T-helper 1 cell treated with Interleukin-12 subunit alpha and Interleukin-12 subunit beta and Interleukin-4 antibody, amounts not matched to agents 30 ng/mL and 1 ng/mL, for 36 hours (primary cell): ENCODE results near the gene HSFX3. TPM values are rescaled to one million over a fixed set of nuclear protein-coding genes. Genes with fewer than 3 reads are reported as not detected.

Source experiments
- intact Hi-C: fragments of 100-400 bp; cut with micrococcal nuclease; formaldehyde crosslinking; loops from one replicate; pipeline ENCODE4 v1.15.1; 2024
- total RNA-seq: library from RNA; stranded (reverse); gene quantifications from 2 replicates; pipeline ENCODE4 v1.2.3, GENCODE V29; 2022

Gene HSFX3
- total RNA-seq, 1 donor from 2014 or later = not detected

- intact Hi-C loops = loop anchor here (1.0 to 5.0 kb wide), 2 partner anchors 8 to 417 kb away; partner anchors contain the start of gene EOLA2
Observed at GRCh38 chrX:149520636-149521277, 29.0 kb downstream of the HSFX3 start.

- intact Hi-C loops = no loop called here
Observed at GRCh38 chrX:149518236-149518635, 31.5 kb downstream of the HSFX3 start.

GRCh38 chrX:149517308-149517707, 32.4 kb downstream of the HSFX3 start:
- intact Hi-C loops = no loop called here

- intact Hi-C loops = no loop called here
Observed at GRCh38 chrX:149516604-149517003, 33.1 kb downstream of the HSFX3 start.

GRCh38 chrX:149515954-149516602, 33.6 kb downstream of the HSFX3 start:
- intact Hi-C loops = no loop called here

GRCh38 chrX:149513825-149514428, 35.8 kb downstream of the HSFX3 start:
- intact Hi-C loops = no loop called here

- intact Hi-C loops = loop anchor here (1.0 kb wide), 4 partner anchors 9 to 313 kb away; no protein-coding TSS in a partner anchor
Observed at GRCh38 chrX:149512225-149512885, 37.4 kb downstream of the HSFX3 start.

GRCh38 chrX:149511081-149511480, 38.6 kb downstream of the HSFX3 start:
- intact Hi-C loops = no loop called here

- intact Hi-C loops = no loop called here
Observed at GRCh38 chrX:149510386-149510785, 39.3 kb downstream of the HSFX3 start.

GRCh38 chrX:149508467-149508866, 41.3 kb downstream of the HSFX3 start:
- intact Hi-C loops = loop anchor here (5.0 to 10.0 kb wide), 3 partner anchors 856 to 1389 kb away; partner anchors contain the start of genes CD99L2, MAMLD1 and MTMR1

GRCh38 chrX:149506349-149506748, 43.4 kb downstream of the HSFX3 start:
- intact Hi-C loops = loop anchor here (2.0 to 10.0 kb wide), 4 partner anchors 322 to 1391 kb away; partner anchors contain the start of genes CD99L2, MAMLD1 and MTMR1

GRCh38 chrX:149505671-149506070, 44.1 kb downstream of the HSFX3 start:
- intact Hi-C loops = loop anchor here (1.0 to 10.0 kb wide), 8 partner anchors 22 to 1594 kb away; partner anchors contain the start of genes CD99L2, EOLA2, FMR1 and MAMLD1

- intact Hi-C loops = loop anchor here (1.0 to 10.0 kb wide), 7 partner anchors 22 to 1594 kb away; partner anchors contain the start of genes CD99L2, EOLA2, FMR1 and MAMLD1
Observed at GRCh38 chrX:149504915-149505651, 44.6 kb downstream of the HSFX3 start, which contains the start of gene IDS. IDS (minus strand) TSS chrX:149505306; CDS start chrX:149505137, 169 bp downstream.

- intact Hi-C loops = loop anchor here (2.0 to 10.0 kb wide), 4 partner anchors 34 to 1190 kb away; partner anchors contain the start of genes EOLA2, MAMLD1 and MTMR1
Observed at GRCh38 chrX:149504226-149504914, 45.4 kb downstream of the HSFX3 start.

GRCh38 chrX:149503446-149503845, 46.3 kb downstream of the HSFX3 start:
- intact Hi-C loops = loop anchor here (10.0 kb wide), 2 partner anchors 861 to 1191 kb away; partner anchors contain the start of genes MAMLD1 and MTMR1

GRCh38 chrX:149502923-149503322, 46.8 kb downstream of the HSFX3 start:
- intact Hi-C loops = loop anchor here (1.0 to 10.0 kb wide), 3 partner anchors 862 to 1591 kb away; partner anchors contain the start of genes MAMLD1 and MTMR1

GRCh38 chrX:149499766-149500165, 50.0 kb downstream of the HSFX3 start:
- intact Hi-C loops = loop anchor here (10.0 kb wide), 2 partner anchors 865 to 1195 kb away; partner anchors contain the start of genes MAMLD1 and MTMR1

- intact Hi-C loops = no loop called here
Observed at GRCh38 chrX:149498767-149499166, 51.0 kb downstream of the HSFX3 start.
